Small intestine (tissue), 7 donors: ENCODE results near the gene ZNF101. TPM values are rescaled to one million over a fixed set of nuclear protein-coding genes. Genes with fewer than 3 reads are reported as not detected.
"Not testable (repeated sequence)": the region's sequence is repeated elsewhere in the genome, so short reads cannot be mapped to it uniquely, and the experiment has no call there.

ENCODE experiments used
- DNase-seq, 2 donors: peaks; one replicate each; pipeline versions ENCODE4 v3.0.0 to v3.0.0-alpha.2; 2013
- FAIRE-seq: peaks from 2 replicates; lab custom pipeline; 2012; peaks lifted over from hg19 to GRCh38; lab: Jason Lieb, UNC
- H3K27ac ChIP-seq, 3 donors: one replicate each; pipeline ENCODE4 v1.5.1; 2013; ENCODE audit warnings: low read length in 2 of 3, mild to moderate bottlenecking in 2 of 3, control low read depth in 1 of 3, inconsistent platforms in 1 of 3, low read depth in 1 of 3, moderate library complexity in 1 of 3
- H3K27me3 ChIP-seq, 3 donors: one replicate each; pipeline ENCODE4 v1.6.1; 2013; ENCODE audit warnings: low read length in 3 of 3, inconsistent platforms in 1 of 3; ENCODE audit not compliant: control insufficient read depth in 3 of 3, insufficient read depth in 3 of 3
- H3K36me3 ChIP-seq, 3 donors: one replicate each; pipeline ENCODE4 v1.6.1; 2013; ENCODE audit warnings: low read length in 3 of 3, inconsistent platforms in 1 of 3, low read depth in 1 of 3, mild to moderate bottlenecking in 1 of 3, moderate library complexity in 1 of 3; ENCODE audit not compliant: control insufficient read depth in 3 of 3, insufficient read depth in 2 of 3
- H3K4me1 ChIP-seq, 3 donors: one replicate each; pipeline ENCODE4 v1.6.1; 2013; ENCODE audit warnings: low read length in 2 of 3, inconsistent platforms in 1 of 3, low read depth in 1 of 3, mild to moderate bottlenecking in 1 of 3, moderate library complexity in 1 of 3; ENCODE audit not compliant: control insufficient read depth in 3 of 3, insufficient read depth in 2 of 3
- H3K4me3 ChIP-seq, 3 donors: one replicate each; pipeline ENCODE4 v1.5.1; 2013; ENCODE audit warnings: low read length in 3 of 3, control low read depth in 1 of 3, inconsistent platforms in 1 of 3, low read depth in 1 of 3, mild to moderate bottlenecking in 1 of 3, moderate library complexity in 1 of 3
- H3K9me3 ChIP-seq, 2 donors: one replicate each; pipeline ENCODE4 v1.6.1; 2013; ENCODE audit warnings: low read depth in 1 of 2, low read length in 1 of 2; ENCODE audit not compliant: control insufficient read depth in 2 of 2, insufficient read depth in 1 of 2
- WGBS, 3 donors: extraction: QIAGEN DNeasy Blood & Tissue Kit; methylation state at CpG; one replicate each; pipeline ENCODE4 v1.1.7; 2013; 5-methylcytosine and 5-hydroxymethylcytosine counted together
- polyA plus RNA-seq, 4 donors: library from polyadenylated mRNA; stranded (reverse) in 3 of 4; unstranded in 1 of 4; fragments of 200-250 nt in 3 of 4; fragments of 120-200 nt in 1 of 4; gene quantifications; one replicate each; pipeline versions ENCODE4 v1.2.1 to v1.2.3, GENCODE V29; 2013
- donor health status: healthy with polysubstance abuse.
- donor health status: control.
- donor health status: control.
- donor health status: Bipolar disorder and iron deficiency.
- donor health status: healthy.

ZNF101 gene
- polyA plus RNA-seq, 4 donors = 7.1 to 10.0 (median 8.7) TPM

GRCh38 chr19:19672816-19673215 lies 4.2 kb downstream of the ZNF101 start:
- no peak overlapping the region for H3K4me3 ChIP-seq
- H3K4me1 ChIP-seq = peaks cover 0 to 5% (median 2%) of the 10 kb centered on the region in 3 donors
- peaks cover 7 to 22% (median 21%) of the 10 kb centered on the region in 3 donors for H3K36me3 ChIP-seq
- no peaks in the 10 kb centered on the region for H3K27me3 ChIP-seq
- FAIRE-seq (no peak), DNase-seq (no peak)
- H3K27ac ChIP-seq = no peak overlapping the region
- H3K9me3 ChIP-seq = peaks cover 1 to 20% of the 10 kb centered on the region in 2 donors
- 95 to 98% (median 96%) methylated on average over 3 of the region's 3 CpGs for WGBS, 3 donors

- WGBS, 3 donors = 98 to 99% (median 99%) methylated on average over 6 of the region's 6 CpGs
- Histone ChIP-seq H3K27me3 (no peaks in the 10 kb centered on the region), H3K4me3 (no peak overlapping the region), H3K36me3 (peaks cover 11 to 32% (median 31%) of the 10 kb centered on the region in 3 donors), H3K27ac (no peak overlapping the region), H3K4me1 (peaks cover 0 to 5% (median 2%) of the 10 kb centered on the region in 3 donors), H3K9me3 (peaks cover 3 to 30% of the 10 kb centered on the region in 2 donors)
- DNase-seq (no peak), FAIRE-seq (no peak)
Observed at GRCh38 chr19:19674315-19674714, 5.7 kb downstream of the ZNF101 start.

DNA sequence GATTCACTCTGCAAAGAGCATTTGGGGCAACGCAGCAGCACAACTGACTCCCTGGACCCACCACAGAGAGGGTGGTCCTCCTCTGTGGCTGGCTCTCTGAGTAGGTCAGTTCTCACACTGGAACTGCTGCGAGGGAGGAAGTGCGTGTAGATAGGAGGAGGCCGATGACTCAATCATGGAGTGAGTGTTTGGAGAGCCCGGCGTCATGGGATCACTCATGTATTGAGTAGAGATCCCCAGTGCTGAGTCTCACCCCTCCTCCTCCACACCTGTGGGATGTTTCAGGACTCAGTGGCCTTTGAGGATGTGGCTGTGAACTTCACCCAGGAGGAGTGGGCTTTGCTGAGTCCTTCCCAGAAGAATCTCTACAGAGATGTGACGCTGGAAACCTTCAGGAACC lies 8.9 kb downstream of the ZNF101 start:
- Histone ChIP-seq H3K27me3 (no peaks in the 10 kb centered on the region), H3K36me3 (peaks cover 19 to 39% (median 36%) of the 10 kb centered on the region in 3 donors), H3K9me3 (peaks cover 6 to 55% of the 10 kb centered on the region in 2 donors), H3K4me1 (no peaks in the 10 kb centered on the region), H3K27ac (no peak overlapping the region), H3K4me3 (no peak overlapping the region)
- WGBS, 3 donors = 94 to 97% (median 95%) methylated on average over 7 of the region's 7 CpGs
- no peak for FAIRE-seq
- no peak for DNase-seq

- peaks cover 19 to 34% (median 29%) of the 10 kb centered on the region in 3 donors for H3K36me3 ChIP-seq
Observed at GRCh38 chr19:19679176-19680073, 10.8 kb downstream of the ZNF101 start.

DNA sequence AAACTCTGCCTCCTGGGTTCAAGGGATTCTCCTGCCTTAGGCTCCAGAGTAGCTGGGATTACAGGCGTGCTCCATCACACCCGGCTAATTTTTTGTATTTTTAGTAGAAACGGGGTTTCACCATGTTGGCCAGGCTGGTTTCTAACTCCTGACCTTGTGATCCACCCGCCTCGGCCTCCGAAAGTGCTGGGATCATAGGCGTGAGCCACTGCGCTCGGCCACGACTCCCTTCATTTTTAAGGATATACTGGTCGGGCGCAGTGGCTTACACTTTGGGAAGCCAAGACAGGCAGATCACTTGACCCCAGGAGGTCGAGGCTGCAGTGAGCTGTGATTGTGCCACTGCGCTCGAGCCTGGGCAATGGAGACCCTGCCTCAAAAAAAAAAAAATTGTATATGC lies 17.5 kb downstream of the ZNF101 start:
- not testable (repeated sequence) for H3K27me3 ChIP-seq

More at GRCh38 chr19:19679176-19680073, 10.8 kb downstream of the ZNF101 start:
- no peak overlapping the region for H3K4me3 ChIP-seq
- WGBS, 3 donors = 98% methylated on average over 20 of the region's 20 CpGs
- DNase-seq (no peak), FAIRE-seq (no peak)
- no peaks in the 10 kb centered on the region for H3K27me3 ChIP-seq
- peaks cover 6 to 59% of the 10 kb centered on the region in 2 donors for H3K9me3 ChIP-seq
- no peak overlapping the region for H3K27ac ChIP-seq
- no peaks in the 10 kb centered on the region for H3K4me1 ChIP-seq

DNA sequence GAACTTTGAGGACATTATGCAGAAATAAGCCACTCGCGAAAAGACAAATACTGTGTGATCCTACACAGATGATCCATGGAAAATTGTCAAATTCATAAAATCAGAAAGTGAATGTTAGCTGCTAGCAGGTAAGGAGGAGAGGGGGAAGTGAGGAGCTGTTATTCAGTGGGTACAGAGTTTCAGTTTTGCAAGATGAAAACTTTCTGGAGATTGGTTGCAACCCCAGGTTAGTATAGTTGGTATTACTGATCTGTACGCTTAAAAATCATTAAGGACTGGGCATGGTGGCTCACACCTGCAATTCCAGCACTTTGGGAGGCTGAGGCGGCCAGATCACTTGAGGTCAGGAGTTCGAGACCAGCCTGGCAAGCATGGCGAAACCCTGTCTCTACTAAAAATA lies 17.9 kb downstream of the ZNF101 start:
- DNase-seq (no peak), FAIRE-seq (no peak)
- H3K4me1 ChIP-seq = no peaks in the 10 kb centered on the region
- WGBS, 3 donors = 95 to 98% (median 97%) methylated on average over 6 of the region's 6 CpGs
- no peak overlapping the region for H3K4me3 ChIP-seq
- peaks cover 0 to 2% (median 0%) of the 10 kb centered on the region in 3 donors for H3K36me3 ChIP-seq
- H3K27ac ChIP-seq = no peak overlapping the region
- H3K27me3 ChIP-seq = no peaks in the 10 kb centered on the region
- peaks cover 0 to 22% of the 10 kb centered on the region in 2 donors for H3K9me3 ChIP-seq

More for the DNA sequence above, 17.5 kb downstream of the ZNF101 start:
- not testable (repeated sequence) for H3K4me3 ChIP-seq, H3K27ac ChIP-seq, DNase-seq, FAIRE-seq, H3K36me3 ChIP-seq, H3K4me1 ChIP-seq
- peaks cover 2 to 27% of the 10 kb centered on the region in 2 donors for H3K9me3 ChIP-seq
- 95 to 99% (median 98%) methylated on average over 15 of the region's 15 CpGs for WGBS, 3 donors

- no peak overlapping the region for H3K27ac ChIP-seq
- no peaks in the 10 kb centered on the region for H3K4me1 ChIP-seq
- DNase-seq (no peak), FAIRE-seq (no peak)
- H3K36me3 ChIP-seq = peaks cover 0 to 2% (median 0%) of the 10 kb centered on the region in 3 donors
- 90 to 98% (median 92%) methylated on average over 3 of the region's 3 CpGs for WGBS, 3 donors
- H3K27me3 ChIP-seq = no peaks in the 10 kb centered on the region
- H3K4me3 ChIP-seq = no peak overlapping the region
- peaks cover 0 to 21% of the 10 kb centered on the region in 2 donors for H3K9me3 ChIP-seq
Observed at GRCh38 chr19:19687090-19687489, 18.5 kb downstream of the ZNF101 start.

GRCh38 chr19:19689023-19689422 lies 20.4 kb downstream of the ZNF101 start:
- not testable (repeated sequence) for FAIRE-seq, DNase-seq, H3K4me3 ChIP-seq, H3K27ac ChIP-seq, H3K4me1 ChIP-seq, H3K36me3 ChIP-seq, H3K9me3 ChIP-seq, H3K27me3 ChIP-seq
- WGBS, 3 donors = 96 to 100% (median 98%) methylated on average over 10 of the region's 10 CpGs
